SK-N-SH (cell line): ENCODE data around the gene TEAD1. TPM values are rescaled to one million over a fixed set of nuclear protein-coding genes. Genes with fewer than 3 reads are reported as not detected.

ENCODE experiments used
- CTCF ChIA-PET: fragments of 300-600, 350-600 bp; formaldehyde crosslinking; extraction: SDS; loops from one replicate; lab custom pipeline; 2021; lab: Yijun Ruan, JAX
- POLR2A ChIA-PET: fragments of 350-600 bp; sonication (Branson Sonifier 250); formaldehyde crosslinking; extraction: SDS; loops from one replicate; lab custom pipeline; 2020; ENCODE audit warnings: antibody characterized with exemption, inconsistent platforms; lab: Yijun Ruan, JAX
- DNase-seq: peaks from one replicate; pipeline ENCODE4 v3.0.0; 2012
- H2AFZ ChIP-seq: fragments of 200-600 bp; sonication (generic); 2 replicates; pipeline ENCODE4 v1.8.1; 2016; ENCODE audit warnings: antibody characterized with exemption, mild to moderate bottlenecking, low read depth
- H3F3A ChIP-seq: fragments of 200-600 bp; sonication (generic); replicated peaks from 2 replicates; pipeline ENCODE3; 2016; ENCODE audit warnings: antibody characterized with exemption, mild to moderate bottlenecking; ENCODE audit not compliant: insufficient read depth
- H3K27ac ChIP-seq, 2 experiments: fragments of 200-500 bp in 1 of 2; fragments of 200-600 bp in 1 of 2; sonication (Bioruptor generic) in 1 of 2; sonication (generic), shearing (Covaris generic) in 1 of 2; 2 replicates each; pipeline versions ENCODE4 v1.5.1 to v1.6.1; 2014 to 2016; ENCODE audit warnings: low read depth in 2 of 2, inconsistent platforms in 1 of 2, low read length in 1 of 2, mild to moderate bottlenecking in 1 of 2, mixed read lengths in 1 of 2
- H3K27me3 ChIP-seq: fragments of 200-600 bp; sonication (generic), shearing (Covaris generic); 2 replicates; pipeline ENCODE4 v1.6.1; 2016; ENCODE audit warnings: mixed run types; ENCODE audit not compliant: insufficient read depth
- H3K36me3 ChIP-seq, 2 experiments: fragments of 200-500 bp in 1 of 2; fragments of 200-600 bp in 1 of 2; sonication (Bioruptor generic) in 1 of 2; sonication (generic) in 1 of 2; replicated peaks in 1 of 2; 2 replicates each; pipeline versions ENCODE3 to v1.5.1; 2014 to 2016; ENCODE audit warnings: low read length in 1 of 2, mild to moderate bottlenecking in 1 of 2; ENCODE audit not compliant: insufficient read depth in 2 of 2, control insufficient read depth in 1 of 2
- H3K4me1 ChIP-seq, 2 experiments: fragments of 200-500 bp in 1 of 2; fragments of 200-600 bp in 1 of 2; sonication (Bioruptor generic) in 1 of 2; sonication (generic), shearing (Covaris generic) in 1 of 2; 2 replicates each; pipeline versions ENCODE4 v1.5.1 to v1.6.1; 2014 to 2016; ENCODE audit warnings: low read depth in 1 of 2, low read length in 1 of 2, mixed run types in 1 of 2; ENCODE audit not compliant: insufficient read depth in 2 of 2, control insufficient read depth in 1 of 2
- H3K4me2 ChIP-seq: fragments of 200-600 bp; sonication (generic), shearing (Covaris generic); 2 replicates; pipeline ENCODE4 v1.6.1; 2017; ENCODE audit warnings: mixed run types
- H3K4me3 ChIP-seq, 2 experiments: fragments of 200-500 bp in 1 of 2; fragments of 200-600 bp in 1 of 2; sonication (Bioruptor generic) in 1 of 2; sonication (generic), shearing (Covaris generic) in 1 of 2; 2 replicates each; pipeline versions ENCODE4 v1.5.1 to v1.8.1; 2014 to 2016; ENCODE audit warnings: low read depth in 2 of 2, inconsistent platforms in 1 of 2, low read length in 1 of 2, mild to moderate bottlenecking in 1 of 2, mixed read lengths in 1 of 2, moderate library complexity in 1 of 2
- H3K79me2 ChIP-seq: fragments of 200-600 bp; sonication (generic); 2 replicates; pipeline ENCODE4 v1.8.1; 2017; ENCODE audit warnings: mild to moderate bottlenecking; ENCODE audit not compliant: insufficient read depth
- H3K9ac ChIP-seq: fragments of 200-600 bp; sonication (generic); 2 replicates; pipeline ENCODE4 v1.6.1; 2017; ENCODE audit warnings: mixed run types
- H3K9me2 ChIP-seq: fragments of 200-600 bp; sonication (generic); 2 replicates; pipeline ENCODE4 v1.6.1; 2017; ENCODE audit warnings: mixed run types
- H3K9me3 ChIP-seq: fragments of 200-600 bp; sonication (generic); 2 replicates; pipeline ENCODE4 v1.6.1; 2017; ENCODE audit warnings: mixed run types, mild to moderate bottlenecking, moderate library complexity
- H4K20me1 ChIP-seq: fragments of 200-600 bp; sonication (generic); 2 replicates; pipeline ENCODE4 v1.6.1; 2017; ENCODE audit warnings: mild to moderate bottlenecking, mixed run types; ENCODE audit not compliant: insufficient read depth
- ELF1 ChIP-seq: IDR thresholded peaks from 2 replicates; pipeline ENCODE4 v1.4.0; 2012
- EP300 ChIP-seq, 2 experiments: IDR thresholded peaks; 2 replicates each; pipeline versions ENCODE4 v1.4.0 to v1.6.1; 2012; ENCODE audit warnings: borderline replicate concordance in 1 of 2, low read depth in 1 of 2, low read length in 1 of 2
- EZH2phosphoT487 ChIP-seq: fragments of 200-600 bp; sonication (generic); IDR thresholded peaks from 2 replicates; pipeline ENCODE4 v1.6.1; 2017; ENCODE audit warnings: low read depth, mixed run types, mild to moderate bottlenecking, antibody characterized with exemption, moderate library complexity, borderline replicate concordance
- FOXM1 ChIP-seq: IDR thresholded peaks from 2 replicates; pipeline ENCODE4 v1.4.0; 2012; ENCODE audit warnings: low read depth, mild to moderate bottlenecking
- GABPA ChIP-seq: IDR thresholded peaks from 2 replicates; pipeline ENCODE4 v1.4.0; 2012; ENCODE audit warnings: low read depth, mild to moderate bottlenecking
- GATA2 ChIP-seq: sonication (generic); formaldehyde crosslinking; IDR thresholded peaks from 2 replicates; pipeline ENCODE4 v1.5.0; 2020; ENCODE audit warnings: mild to moderate bottlenecking, missing genetic modification reagents
- MEF2A ChIP-seq: IDR thresholded peaks from 2 replicates; pipeline ENCODE4 v1.4.0; 2012; ENCODE audit warnings: low read depth, borderline replicate concordance
- NFIC ChIP-seq: IDR thresholded peaks from 2 replicates; pipeline ENCODE4 v1.4.0; 2012; ENCODE audit warnings: borderline replicate concordance
- NRF1 ChIP-seq: IDR thresholded peaks from 2 replicates; pipeline ENCODE4 v1.6.1; 2012; ENCODE audit warnings: low read depth, mild to moderate bottlenecking, low read length
- POLR2AphosphoS5 ChIP-seq: IDR thresholded peaks from 2 replicates; pipeline ENCODE4 v1.6.1; 2012; ENCODE audit warnings: low read depth, low read length
- RAD21 ChIP-seq: IDR thresholded peaks from 2 replicates; pipeline ENCODE4 v1.6.1; 2012; ENCODE audit warnings: mild to moderate bottlenecking, low read length
- RCOR1 ChIP-seq: fragments of 150-350 bp; IDR thresholded peaks from 2 replicates; pipeline ENCODE4 v1.6.1; 2017; ENCODE audit warnings: antibody characterized with exemption, low read length
- RFX5 ChIP-seq: IDR thresholded peaks from 2 replicates; pipeline ENCODE4 v1.6.1; 2012; ENCODE audit warnings: mild to moderate bottlenecking, improper control_type of control experiment, low read length
- SMC3 ChIP-seq: IDR thresholded peaks from 2 replicates; pipeline ENCODE4 v1.6.1; 2012; ENCODE audit warnings: low read depth, low read length, improper control_type of control experiment
- TAF1 ChIP-seq: IDR thresholded peaks from 2 replicates; pipeline ENCODE4 v1.6.1; 2012; ENCODE audit warnings: low read depth, mild to moderate bottlenecking, low read length, moderate library complexity, borderline replicate concordance
- TCF12 ChIP-seq: IDR thresholded peaks from 2 replicates; pipeline ENCODE4 v1.4.0; 2012
- TEAD4 ChIP-seq: IDR thresholded peaks from 2 replicates; pipeline ENCODE4 v1.4.0; 2012; ENCODE audit warnings: mild to moderate bottlenecking, borderline replicate concordance; ENCODE audit not compliant: insufficient read depth
- YY1 ChIP-seq: IDR thresholded peaks from 2 replicates; pipeline ENCODE4 v1.4.0; 2012; ENCODE audit warnings: low read depth, mild to moderate bottlenecking
- WGBS: methylation state at CpG from one replicate; pipeline ENCODE4 v1.1.6; 2017; ENCODE audit warnings: low lambda C conversion rate; 5-methylcytosine and 5-hydroxymethylcytosine counted together
- polyA plus RNA-seq, 3 experiments: library from polyadenylated mRNA; depleted of rRNA; stranded (reverse); fragments of >200 nt; gene quantifications; 2 replicates each; pipeline ENCODE4 v1.2.3, GENCODE V29; 2012
- TF ChIP-seq, protein P1 (sequence below): IDR thresholded peaks from 2 replicates; pipeline ENCODE4 v1.4.0; 2012; ENCODE audit warnings: low read depth, borderline replicate concordance
- TF ChIP-seq, protein P2 (sequence below): IDR thresholded peaks from 2 replicates; pipeline ENCODE4 v1.4.0; 2012; ENCODE audit warnings: low read depth
- TF ChIP-seq, protein P3 (sequence below): fragments of 200-600 bp; sonication (generic); IDR thresholded peaks from 2 replicates; pipeline ENCODE4 v1.6.1; 2017; ENCODE audit warnings: antibody characterized with exemption, mild to moderate bottlenecking, moderate library complexity

The TEAD1 gene
- polyA plus RNA-seq, 1 of the 3 experiments (the other 2 are of a cell fraction), result 31.2 TPM

DNA sequence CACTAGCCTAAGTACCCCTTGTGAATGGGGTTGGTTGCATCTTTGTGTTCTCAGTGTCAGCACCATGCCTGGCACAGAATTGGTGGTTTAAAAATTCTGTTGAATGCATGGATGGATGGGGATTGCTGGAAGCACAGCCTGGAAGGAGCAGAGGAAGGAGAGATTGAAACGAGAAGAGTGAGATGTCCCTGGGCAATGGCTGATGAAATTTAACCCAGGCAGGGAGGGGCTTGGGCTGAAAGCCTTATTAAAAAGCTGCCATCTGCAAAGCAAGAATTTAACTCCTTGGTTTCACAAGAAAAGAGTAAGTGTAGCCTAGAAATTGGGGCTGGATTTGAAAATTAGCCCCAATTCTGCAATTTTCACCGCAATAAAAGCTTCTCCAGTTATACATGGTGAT lies 126.7 kb downstream of the TEAD1 start:
- POLR2A ChIA-PET, result interaction anchor here (3.4 kb wide), 1 partner anchor 13 kb away, joined by 13 read pairs; no protein-coding TSS in a partner anchor

DNA sequence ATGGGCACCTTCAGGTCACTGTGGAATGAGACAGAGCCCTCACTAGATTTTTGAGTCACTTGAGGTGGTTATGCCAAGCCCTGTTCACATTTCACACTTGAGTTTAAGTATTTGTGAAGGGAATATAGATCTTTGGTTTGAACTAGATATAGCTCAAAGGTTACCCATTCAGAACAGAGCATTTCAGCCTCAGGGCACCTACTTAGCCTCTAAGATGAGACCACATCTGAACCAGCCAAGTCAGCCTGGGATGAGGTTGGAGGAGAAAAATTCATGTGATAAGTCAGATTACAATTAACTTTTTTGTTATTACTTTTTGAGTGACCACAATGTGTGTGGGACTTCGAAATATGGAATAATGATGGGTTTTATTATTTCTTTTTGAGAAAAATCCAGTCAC lies 127.8 kb downstream of the TEAD1 start:
- Histone ChIP-seq H3F3A (peaks cover 30% of the 10 kb centered on the region), H3K9me3 (no peaks in the 10 kb centered on the region), H3K36me3 (peaks cover 3 to 11% of the 10 kb centered on the region in 2 experiments), H3K4me3 (no peak overlapping the region), H3K9ac (no peak overlapping the region), H4K20me1 (peaks cover 71% of the 10 kb centered on the region), H3K79me2 (peaks cover 100% of the 10 kb centered on the region), H2AFZ (no peak overlapping the region), H3K27me3 (no peaks in the 10 kb centered on the region)
- POLR2A ChIA-PET, result interaction anchor here (0.8 to 3.4 kb wide), 2 partner anchors 12 to 82 kb away, joined by 3 to 13 read pairs; no protein-coding TSS in a partner anchor
- 91% methylated on average over 1 of the region's 1 CpG for WGBS
- DNase-seq, result no peak
- CTCF ChIA-PET, result interaction anchor here (1.3 to 1.9 kb wide), 4 partner anchors 87 to 471 kb away, joined by 3 to 5 read pairs (median 4); no protein-coding TSS in a partner anchor
- TF ChIP-seq TCF12 (no peak), TAF1 (no peak), EZH2phosphoT487 (no peak), EP300 (IDR thresholded peaks at IDR 0.05; ENCODE audit: borderline replicate concordance in 1 of 2, low read depth in 1 of 2, low read length in 1 of 2) (no peak), ELF1 (no peak), NFIC (no peak), YY1 (no peak), FOXM1 (no peak), TEAD4 (no peak), RFX5 (no peak), SMC3 (no peak), GATA2 (no peak), RCOR1 (no peak), NRF1 (no peak), POLR2AphosphoS5 (no peak), RAD21 (no peak), GABPA (no peak)
- TF ChIP-seq, protein P1, sequence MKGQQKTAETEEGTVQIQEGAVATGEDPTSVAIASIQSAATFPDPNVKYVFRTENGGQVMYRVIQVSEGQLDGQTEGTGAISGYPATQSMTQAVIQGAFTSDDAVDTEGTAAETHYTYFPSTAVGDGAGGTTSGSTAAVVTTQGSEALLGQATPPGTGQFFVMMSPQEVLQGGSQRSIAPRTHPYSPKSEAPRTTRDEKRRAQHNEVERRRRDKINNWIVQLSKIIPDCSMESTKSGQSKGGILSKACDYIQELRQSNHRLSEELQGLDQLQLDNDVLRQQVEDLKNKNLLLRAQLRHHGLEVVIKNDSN, result no peak
- TF ChIP-seq, protein P2, sequence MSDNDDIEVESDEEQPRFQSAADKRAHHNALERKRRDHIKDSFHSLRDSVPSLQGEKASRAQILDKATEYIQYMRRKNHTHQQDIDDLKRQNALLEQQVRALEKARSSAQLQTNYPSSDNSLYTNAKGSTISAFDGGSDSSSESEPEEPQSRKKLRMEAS, result no peak
- TF ChIP-seq, all 33 proteins: peak for 0
- no peak overlapping the region for H3K4me2 ChIP-seq
- peak overlapping the region; percentile 78 to 95 for H3K27ac ChIP-seq
- H3K4me1 ChIP-seq, result peaks cover 56 to 78% of the 10 kb centered on the region in 2 experiments
- H3K9me2 ChIP-seq, result no peaks in the 10 kb centered on the region

More for the DNA sequence above, 126.7 kb downstream of the TEAD1 start:
- Histone ChIP-seq H3K4me3 (no peak overlapping the region), H2AFZ (no peak overlapping the region), H3K9me3 (no peaks in the 10 kb centered on the region), H3K36me3 (peaks cover 6 to 15% of the 10 kb centered on the region in 2 experiments), H3K27ac (peak overlapping the region; percentile 61 to 95; a peak in 3 of 4 replicates), H3K9ac (no peak overlapping the region), H3K4me2 (no peak overlapping the region; the same call in 1 of the 2 replicates), H3F3A (peaks cover 30% of the 10 kb centered on the region), H3K9me2 (no peaks in the 10 kb centered on the region), H4K20me1 (peaks cover 66% of the 10 kb centered on the region), H3K4me1 (peaks cover 56 to 70% of the 10 kb centered on the region in 2 experiments), H3K27me3 (no peaks in the 10 kb centered on the region), H3K79me2 (peaks cover 100% of the 10 kb centered on the region)
- WGBS, result 46% methylated on average over 2 of the region's 2 CpGs
- CTCF ChIA-PET, result interaction anchor here (0.8 to 1.9 kb wide), 7 partner anchors 14 to 470 kb away, joined by 3 to 10 read pairs (median 4); no protein-coding TSS in a partner anchor
- no peak for DNase-seq
- TF ChIP-seq MEF2A (no peak), EP300 (IDR thresholded peaks at IDR 0.05; ENCODE audit: borderline replicate concordance in 1 of 2, low read depth in 1 of 2, low read length in 1 of 2) (no peak)
- TF ChIP-seq, protein P3, sequence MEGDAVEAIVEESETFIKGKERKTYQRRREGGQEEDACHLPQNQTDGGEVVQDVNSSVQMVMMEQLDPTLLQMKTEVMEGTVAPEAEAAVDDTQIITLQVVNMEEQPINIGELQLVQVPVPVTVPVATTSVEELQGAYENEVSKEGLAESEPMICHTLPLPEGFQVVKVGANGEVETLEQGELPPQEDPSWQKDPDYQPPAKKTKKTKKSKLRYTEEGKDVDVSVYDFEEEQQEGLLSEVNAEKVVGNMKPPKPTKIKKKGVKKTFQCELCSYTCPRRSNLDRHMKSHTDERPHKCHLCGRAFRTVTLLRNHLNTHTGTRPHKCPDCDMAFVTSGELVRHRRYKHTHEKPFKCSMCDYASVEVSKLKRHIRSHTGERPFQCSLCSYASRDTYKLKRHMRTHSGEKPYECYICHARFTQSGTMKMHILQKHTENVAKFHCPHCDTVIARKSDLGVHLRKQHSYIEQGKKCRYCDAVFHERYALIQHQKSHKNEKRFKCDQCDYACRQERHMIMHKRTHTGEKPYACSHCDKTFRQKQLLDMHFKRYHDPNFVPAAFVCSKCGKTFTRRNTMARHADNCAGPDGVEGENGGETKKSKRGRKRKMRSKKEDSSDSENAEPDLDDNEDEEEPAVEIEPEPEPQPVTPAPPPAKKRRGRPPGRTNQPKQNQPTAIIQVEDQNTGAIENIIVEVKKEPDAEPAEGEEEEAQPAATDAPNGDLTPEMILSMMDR, result no peak
